G401.6 (cell line): ENCODE results near the gene LIM2.

Source experiments
- FAIRE-seq: peaks from 2 replicates; lab custom pipeline; 2012; peaks lifted over from hg19 to GRCh38; lab: Jason Lieb, UNC

Gene LIM2

GRCh38 chr19:51339313-51339686, 48.5 kb downstream of the LIM2 start:
- FAIRE-seq: no peak

GRCh38 chr19:51338563-51339312, 49.0 kb downstream of the LIM2 start:
- peak; percentile 51 for FAIRE-seq

GRCh38 chr19:51337861-51338562, 49.8 kb downstream of the LIM2 start:
- no peak for FAIRE-seq

DNA sequence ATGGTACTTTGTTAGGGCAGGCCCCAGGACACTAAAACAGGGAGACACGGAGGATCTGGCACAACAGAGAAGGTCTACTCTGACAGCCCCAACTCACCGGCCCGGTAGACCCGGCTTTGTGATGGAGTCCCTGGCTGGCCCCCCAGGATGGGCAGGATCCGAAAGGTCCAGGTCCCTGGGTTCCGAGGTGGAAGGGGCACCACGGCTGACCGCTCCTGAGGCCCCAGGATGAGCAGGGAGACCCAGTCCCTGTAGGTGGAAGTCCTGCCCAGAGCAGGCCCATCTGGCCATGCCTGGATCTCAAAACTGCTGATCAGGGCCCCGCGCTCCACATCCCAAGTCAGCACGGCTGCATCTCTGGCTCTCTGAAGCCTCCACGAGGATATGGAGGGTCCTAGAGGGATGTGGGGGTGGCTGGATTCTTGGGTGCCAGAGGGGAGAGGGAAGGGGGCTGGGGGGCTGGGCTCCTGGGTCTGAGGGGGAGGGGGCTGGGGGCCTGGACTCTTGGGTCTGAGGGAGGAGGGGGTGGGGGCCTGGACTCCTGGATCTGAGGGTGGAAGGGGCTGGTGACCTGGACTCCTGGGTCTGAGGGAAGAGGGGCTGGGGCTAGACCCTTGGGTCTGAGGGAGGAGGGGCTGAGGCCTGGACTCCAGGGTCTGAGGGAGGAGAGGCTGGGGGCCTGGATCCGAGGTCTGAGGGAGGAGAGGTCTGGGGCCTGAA, 50.5 kb downstream of the LIM2 start:
- no peak for FAIRE-seq

DNA sequence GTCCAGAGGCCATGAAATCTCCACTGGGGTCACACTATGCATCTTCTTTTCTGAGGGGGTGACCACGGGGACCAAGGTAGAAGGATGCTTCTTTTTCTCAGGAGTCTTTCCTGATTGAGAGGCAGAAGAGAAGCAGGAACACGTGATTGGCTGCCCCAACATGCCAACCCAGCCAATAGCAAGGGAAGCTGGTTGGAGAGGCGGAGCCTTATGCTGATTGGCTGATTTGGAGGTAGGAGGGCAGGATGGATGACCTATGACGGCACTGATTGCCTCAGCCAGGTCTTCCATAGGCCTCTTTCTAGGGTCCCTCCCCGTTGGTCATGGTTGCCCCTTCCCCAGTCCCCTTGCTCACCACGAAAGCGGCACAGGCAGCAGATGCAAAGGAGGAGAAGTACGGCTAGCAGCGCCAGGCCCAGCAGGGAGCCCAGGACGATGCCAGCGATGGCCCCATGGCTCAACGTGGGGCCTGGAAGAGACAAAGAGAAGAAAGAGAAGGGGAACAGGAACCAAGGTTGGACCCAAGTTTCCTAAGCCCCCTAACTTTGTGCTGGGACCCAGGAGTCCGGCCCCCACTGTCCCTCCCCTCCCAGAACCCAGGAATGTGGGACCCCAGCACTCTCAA, 53.8 kb downstream of the LIM2 start:
- FAIRE-seq: no peak

DNA sequence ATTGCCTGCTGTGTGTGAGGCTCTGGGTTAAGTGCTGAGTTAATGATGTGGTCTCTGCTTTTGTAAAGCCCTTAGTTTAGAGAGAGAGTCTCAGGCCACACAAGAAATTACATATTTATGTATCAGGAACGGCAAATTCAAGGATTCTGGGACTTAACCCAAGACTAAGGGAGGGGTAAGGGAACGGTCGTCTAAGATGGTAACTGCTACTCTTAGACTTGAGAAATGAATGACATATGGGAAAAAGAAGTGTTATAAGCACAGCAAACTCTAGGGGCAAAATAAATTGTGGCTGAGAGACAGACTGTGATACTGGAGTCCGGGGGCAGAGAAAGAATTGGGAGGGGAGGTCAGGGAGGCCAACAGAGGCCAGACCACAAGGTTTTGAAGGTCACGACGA, 56.1 kb downstream of the LIM2 start:
- no peak for FAIRE-seq

- FAIRE-seq: no peak
These were observed 56.6 kb downstream of the LIM2 start for GRCh38 chr19:51331193-51331592.

DNA sequence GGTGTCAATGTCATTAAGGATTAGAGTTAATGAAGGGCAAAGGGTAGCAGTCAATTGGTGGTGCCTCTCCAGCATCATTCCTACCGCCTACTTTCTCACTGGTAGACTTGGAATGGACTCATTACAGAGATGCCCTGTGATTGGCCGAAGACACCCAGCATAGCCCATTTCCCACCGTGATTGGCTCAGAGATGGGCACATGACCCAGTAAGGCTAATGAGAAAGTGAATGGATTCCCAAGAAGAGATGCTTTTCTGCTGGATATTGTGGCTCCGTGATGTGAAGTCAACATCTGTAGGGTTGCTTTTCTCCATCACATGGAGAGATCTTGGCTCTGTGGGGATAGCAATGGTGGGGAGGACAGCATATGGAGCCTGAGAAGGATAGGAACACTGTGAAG, 57.4 kb downstream of the LIM2 start:
- FAIRE-seq: no peak
